Osteoblast (primary cell): ENCODE results near the gene NFS1. TPM values are rescaled to one million over a fixed set of nuclear protein-coding genes. Genes with fewer than 3 reads are reported as not detected.

ENCODE experiments used
- DNase-seq: peaks from one replicate; pipeline ENCODE4 v3.0.0; 2011; ENCODE audit warnings: low spot score, mixed read lengths; ENCODE audit not compliant: insufficient read length; ENCODE audit errors: missing footprints
- H2AFZ ChIP-seq: 2 replicates; pipeline ENCODE4 v1.6.0; 2011; ENCODE audit warnings: mild to moderate bottlenecking, low read length
- H3K27ac ChIP-seq: 2 replicates; pipeline ENCODE4 v1.5.1; 2011; ENCODE audit warnings: mild to moderate bottlenecking, low read depth, low read length, moderate library complexity
- H3K27me3 ChIP-seq: 2 replicates; pipeline ENCODE4 v1.6.0; 2012; ENCODE audit warnings: mild to moderate bottlenecking, control low read depth, inconsistent platforms, low read length, moderate library complexity; ENCODE audit not compliant: insufficient read depth
- H3K36me3 ChIP-seq: 2 replicates; pipeline ENCODE4 v1.5.1; 2011; ENCODE audit warnings: mild to moderate bottlenecking, low read length, control low read depth, moderate library complexity; ENCODE audit not compliant: insufficient read depth
- H3K4me1 ChIP-seq: 2 replicates; pipeline ENCODE4 v1.5.1; 2011; ENCODE audit warnings: mild to moderate bottlenecking, low read length, control low read depth, moderate library complexity; ENCODE audit not compliant: insufficient read depth
- H3K4me2 ChIP-seq: 2 replicates; pipeline ENCODE4 v1.6.0; 2011; ENCODE audit warnings: mild to moderate bottlenecking, low read length; ENCODE audit not compliant: insufficient read depth
- H3K4me3 ChIP-seq: fragments of 200-600 bp; sonication (generic); 3 replicates; pipeline ENCODE4 v1.5.1; 2012; ENCODE audit warnings: mild to moderate bottlenecking, low read length, inconsistent platforms; ENCODE audit not compliant: insufficient read depth
- H3K79me2 ChIP-seq: 2 replicates; pipeline ENCODE4 v1.6.0; 2012; ENCODE audit warnings: mild to moderate bottlenecking, low read length, control low read depth, inconsistent platforms; ENCODE audit not compliant: insufficient read depth
- H3K9me3 ChIP-seq: 2 replicates; pipeline ENCODE4 v1.5.1; 2011; ENCODE audit warnings: low read depth, low read length, control low read depth
- H4K20me1 ChIP-seq: 2 replicates; pipeline ENCODE4 v1.6.0; 2012; ENCODE audit warnings: mild to moderate bottlenecking, low read length, control low read depth; ENCODE audit not compliant: insufficient read depth
- total RNA-seq: library from RNA; depleted of rRNA; stranded (reverse); fragments of >200 nt; gene quantifications from 2 replicates; pipeline ENCODE4 v1.2.3, GENCODE V29; 2012
- TF ChIP-seq, protein P1 (sequence below): IDR thresholded peaks from 2 replicates; pipeline ENCODE4 v1.5.1; 2011; ENCODE audit warnings: mild to moderate bottlenecking, low read depth, low read length, moderate library complexity; ENCODE audit errors: extremely low read depth

The NFS1 gene
- total RNA-seq, 1 donor, result 21.7 TPM

DNA sequence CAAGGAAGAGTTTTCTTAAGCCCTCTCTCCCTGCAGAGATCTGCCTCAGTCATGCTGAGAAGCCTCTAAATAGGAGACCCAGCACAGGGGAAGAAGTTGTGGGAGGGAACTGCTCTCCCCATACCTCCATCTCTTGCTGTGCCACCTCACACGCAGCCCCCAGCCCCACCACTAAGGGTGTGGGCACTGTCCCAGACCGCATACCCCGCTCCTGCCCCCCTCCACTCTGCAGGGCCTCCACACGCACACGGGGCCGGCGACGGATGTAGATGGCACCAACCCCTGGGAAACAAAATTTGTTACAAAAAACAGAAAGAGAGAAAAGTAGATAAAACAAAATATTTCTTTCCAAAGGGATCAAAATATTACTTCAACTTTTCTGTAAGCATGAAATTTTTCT lies 24.2 kb downstream of the NFS1 start:
- TF ChIP-seq, protein P1, sequence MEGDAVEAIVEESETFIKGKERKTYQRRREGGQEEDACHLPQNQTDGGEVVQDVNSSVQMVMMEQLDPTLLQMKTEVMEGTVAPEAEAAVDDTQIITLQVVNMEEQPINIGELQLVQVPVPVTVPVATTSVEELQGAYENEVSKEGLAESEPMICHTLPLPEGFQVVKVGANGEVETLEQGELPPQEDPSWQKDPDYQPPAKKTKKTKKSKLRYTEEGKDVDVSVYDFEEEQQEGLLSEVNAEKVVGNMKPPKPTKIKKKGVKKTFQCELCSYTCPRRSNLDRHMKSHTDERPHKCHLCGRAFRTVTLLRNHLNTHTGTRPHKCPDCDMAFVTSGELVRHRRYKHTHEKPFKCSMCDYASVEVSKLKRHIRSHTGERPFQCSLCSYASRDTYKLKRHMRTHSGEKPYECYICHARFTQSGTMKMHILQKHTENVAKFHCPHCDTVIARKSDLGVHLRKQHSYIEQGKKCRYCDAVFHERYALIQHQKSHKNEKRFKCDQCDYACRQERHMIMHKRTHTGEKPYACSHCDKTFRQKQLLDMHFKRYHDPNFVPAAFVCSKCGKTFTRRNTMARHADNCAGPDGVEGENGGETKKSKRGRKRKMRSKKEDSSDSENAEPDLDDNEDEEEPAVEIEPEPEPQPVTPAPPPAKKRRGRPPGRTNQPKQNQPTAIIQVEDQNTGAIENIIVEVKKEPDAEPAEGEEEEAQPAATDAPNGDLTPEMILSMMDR, result no peak
- Histone ChIP-seq H4K20me1 (no peaks in the 10 kb centered on the region), H3K9me3 (no peaks in the 10 kb centered on the region), H2AFZ (no peak overlapping the region), H3K4me1 (no peaks in the 10 kb centered on the region), H3K79me2 (no peaks in the 10 kb centered on the region), H3K4me2 (no peak overlapping the region), H3K36me3 (peaks cover 35% of the 10 kb centered on the region), H3K27me3 (no peaks in the 10 kb centered on the region), H3K4me3 (no peak overlapping the region), H3K27ac (no peak overlapping the region)
- DNase-seq, result no peak

DNA sequence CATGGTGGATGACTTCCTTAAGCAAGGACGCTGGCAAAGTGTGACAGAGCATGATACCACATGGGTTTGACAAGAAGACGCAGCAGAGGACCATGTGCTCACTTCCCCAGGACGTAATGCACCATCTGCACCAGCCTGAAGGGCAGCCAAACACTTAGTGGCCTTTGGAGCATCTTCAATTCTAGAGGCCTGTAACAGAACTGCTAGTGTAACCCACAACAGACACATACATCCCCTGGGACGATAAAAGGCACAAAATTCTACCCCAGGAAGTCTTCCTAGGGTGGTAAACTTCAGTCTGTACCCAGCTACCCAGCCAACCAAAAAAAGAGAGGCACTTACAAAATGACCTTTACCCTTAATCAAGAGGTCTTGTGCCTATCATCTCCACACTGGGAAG lies 25.3 kb downstream of the NFS1 start:
- H3K27ac ChIP-seq, result no peak overlapping the region
- no peak overlapping the region for H3K4me2 ChIP-seq
- TF ChIP-seq, protein P1, result no peak
- no peaks in the 10 kb centered on the region for H3K4me1 ChIP-seq
- no peak overlapping the region for H3K4me3 ChIP-seq
- no peaks in the 10 kb centered on the region for H3K79me2 ChIP-seq
- no peaks in the 10 kb centered on the region for H4K20me1 ChIP-seq
- H3K36me3 ChIP-seq, result peaks cover 42% of the 10 kb centered on the region
- DNase-seq, result peak; percentile 15
- H2AFZ ChIP-seq, result no peak overlapping the region
- no peaks in the 10 kb centered on the region for H3K27me3 ChIP-seq
- no peaks in the 10 kb centered on the region for H3K9me3 ChIP-seq

DNA sequence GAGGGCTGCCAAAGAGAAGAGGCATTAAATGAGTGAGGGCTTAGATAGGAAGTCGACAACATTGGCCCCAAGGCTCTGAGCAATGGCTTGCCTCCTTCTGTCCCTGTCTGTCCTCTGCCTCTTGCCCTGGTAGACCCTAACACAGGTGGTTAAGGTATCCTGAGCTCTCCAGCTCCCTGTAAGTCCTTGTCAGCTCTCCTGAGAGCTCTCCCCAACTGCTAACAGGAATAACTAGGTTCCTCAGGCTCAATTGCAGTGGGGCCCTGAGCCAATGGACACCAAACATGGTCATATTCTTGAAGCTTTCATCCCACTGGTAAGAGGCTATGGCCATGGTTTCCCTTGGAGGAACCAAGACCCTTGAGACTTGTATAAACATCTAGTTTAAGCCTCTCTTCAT lies 29.5 kb downstream of the NFS1 start:
- no peak overlapping the region for H3K4me3 ChIP-seq
- no peaks in the 10 kb centered on the region for H3K9me3 ChIP-seq
- no peak overlapping the region for H3K27ac ChIP-seq
- no peak for DNase-seq
- no peaks in the 10 kb centered on the region for H3K4me1 ChIP-seq
- no peak overlapping the region for H3K4me2 ChIP-seq
- no peaks in the 10 kb centered on the region for H3K27me3 ChIP-seq
- H4K20me1 ChIP-seq, result no peaks in the 10 kb centered on the region
- peaks cover 4% of the 10 kb centered on the region for H3K79me2 ChIP-seq
- TF ChIP-seq, protein P1, result no peak
- peaks cover 42% of the 10 kb centered on the region for H3K36me3 ChIP-seq
- H2AFZ ChIP-seq, result no peak overlapping the region

DNA sequence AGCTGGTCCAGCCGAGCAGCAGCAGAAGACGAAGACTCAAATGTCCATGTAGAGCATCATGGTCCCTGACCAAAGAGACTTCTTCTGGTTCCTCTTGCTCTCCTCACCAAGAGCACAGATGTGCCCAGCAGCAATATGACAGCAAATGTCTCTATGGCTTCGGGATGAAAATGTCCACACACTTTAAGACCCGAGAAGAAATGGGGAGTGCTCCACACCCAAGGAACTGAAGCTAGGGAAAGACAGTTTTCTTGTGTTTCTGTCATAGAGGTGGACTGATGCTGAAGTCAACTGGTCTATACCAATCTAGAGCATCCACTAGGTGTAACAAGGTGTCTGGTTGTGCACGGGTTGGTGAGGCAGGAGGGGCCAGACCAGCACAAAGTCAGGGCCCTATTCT lies 29.9 kb downstream of the NFS1 start:
- H3K4me2 ChIP-seq, result no peak overlapping the region
- H3K36me3 ChIP-seq, result peaks cover 42% of the 10 kb centered on the region

More for the DNA sequence above, 29.9 kb downstream of the NFS1 start:
- no peaks in the 10 kb centered on the region for H3K9me3 ChIP-seq
- no peak overlapping the region for H2AFZ ChIP-seq
- peaks cover 1% of the 10 kb centered on the region for H4K20me1 ChIP-seq
- DNase-seq, result no peak
- no peaks in the 10 kb centered on the region for H3K27me3 ChIP-seq
- no peak overlapping the region for H3K4me3 ChIP-seq
- H3K27ac ChIP-seq, result no peak overlapping the region
- TF ChIP-seq, protein P1, result no peak
- no peaks in the 10 kb centered on the region for H3K4me1 ChIP-seq
- peaks cover 9% of the 10 kb centered on the region for H3K79me2 ChIP-seq
